Activated CD4-positive, alpha-beta T cell treated with anti-CD3 and anti-CD28 coated beads for 4 hours (primary cell): ENCODE data around the gene HERC4.
"Not testable (repeated sequence)": the region's sequence is repeated elsewhere in the genome, so short reads cannot be mapped to it uniquely, and the experiment has no call there.

ENCODE experiments used
- DNase-seq, 2 donors: peaks; one replicate each; pipeline ENCODE4 v3.0.0-alpha.2; 2020

The HERC4 gene

DNA sequence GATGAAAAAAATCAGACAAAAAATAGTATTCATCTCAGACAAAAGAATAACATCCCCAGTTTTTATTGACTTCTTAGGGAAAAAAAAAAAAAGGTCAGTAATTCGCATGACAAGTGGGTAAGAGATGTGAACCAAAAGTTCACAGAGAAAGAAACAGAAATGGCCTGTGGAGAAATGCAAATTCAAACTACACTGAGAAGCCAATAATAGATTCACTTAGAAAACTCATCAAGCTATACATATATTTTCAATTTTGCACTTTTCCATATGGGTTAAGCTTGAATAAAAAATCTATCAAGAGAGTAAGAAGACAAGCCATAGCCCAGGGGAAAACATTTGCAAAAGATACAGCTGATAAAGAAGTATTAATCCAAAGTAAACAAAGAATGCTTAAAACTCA lies 28.0 kb downstream of the HERC4 start:
- no peak for DNase-seq

DNA sequence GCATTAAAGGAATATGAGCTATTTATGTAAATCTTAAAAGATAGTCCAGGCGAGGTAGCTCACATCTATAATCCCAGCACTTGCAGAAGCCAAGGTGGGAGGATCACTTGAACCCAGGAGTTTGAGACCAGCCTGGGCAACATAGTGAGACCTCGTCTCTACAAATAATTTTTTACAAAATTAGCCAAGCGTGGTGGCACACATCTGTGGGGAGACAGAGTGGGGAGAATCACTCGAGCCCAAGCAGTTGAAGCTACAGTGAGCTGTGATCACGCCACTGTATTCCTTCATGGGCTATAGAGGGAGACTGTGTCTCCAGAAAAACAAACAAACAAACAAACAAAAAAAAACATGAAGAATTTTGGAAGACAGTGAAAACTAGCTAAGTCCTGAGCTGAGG lies 28.4 kb downstream of the HERC4 start:
- DNase-seq: no peak

GRCh38 chr10:68043030-68043429 lies 32.1 kb downstream of the HERC4 start:
- no peak for DNase-seq

DNA sequence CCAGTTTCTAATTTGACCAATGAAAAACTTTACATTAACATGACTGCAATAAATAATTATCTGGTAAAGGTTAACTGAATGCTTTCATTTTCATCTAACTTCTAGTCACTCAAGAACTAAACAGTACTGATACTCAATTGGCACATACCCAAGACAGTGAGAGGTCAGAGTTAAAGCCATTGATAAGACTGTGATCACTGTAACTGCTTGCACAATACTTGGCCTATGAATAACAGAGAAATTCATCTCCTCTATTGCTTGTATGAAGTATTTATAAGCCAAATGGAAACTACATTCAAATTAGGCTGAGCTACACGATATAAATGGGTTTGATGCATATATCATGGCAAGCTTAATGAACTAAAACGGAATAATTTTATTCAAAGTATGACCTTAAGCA lies 43.0 kb downstream of the HERC4 start:
- DNase-seq: no peak

DNA sequence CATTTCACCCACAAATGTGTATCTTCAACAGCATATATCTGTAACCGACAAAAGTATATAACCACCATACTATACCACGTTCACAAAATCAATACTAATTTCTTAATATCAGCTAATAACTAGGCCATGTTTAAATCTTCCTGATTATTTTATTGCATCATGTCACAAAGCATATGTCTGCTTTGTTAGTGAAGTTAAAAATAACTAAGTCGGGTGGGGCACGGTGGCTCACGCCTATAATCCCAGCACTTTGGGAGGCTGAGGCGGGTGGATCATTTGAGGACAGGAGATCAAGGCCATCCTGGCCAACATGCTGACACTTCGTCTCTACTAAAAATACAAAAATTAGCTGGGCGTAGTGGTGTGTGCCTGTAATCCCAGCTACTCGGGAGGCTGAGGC lies 47.7 kb downstream of the HERC4 start:
- DNase-seq: no peak

DNA sequence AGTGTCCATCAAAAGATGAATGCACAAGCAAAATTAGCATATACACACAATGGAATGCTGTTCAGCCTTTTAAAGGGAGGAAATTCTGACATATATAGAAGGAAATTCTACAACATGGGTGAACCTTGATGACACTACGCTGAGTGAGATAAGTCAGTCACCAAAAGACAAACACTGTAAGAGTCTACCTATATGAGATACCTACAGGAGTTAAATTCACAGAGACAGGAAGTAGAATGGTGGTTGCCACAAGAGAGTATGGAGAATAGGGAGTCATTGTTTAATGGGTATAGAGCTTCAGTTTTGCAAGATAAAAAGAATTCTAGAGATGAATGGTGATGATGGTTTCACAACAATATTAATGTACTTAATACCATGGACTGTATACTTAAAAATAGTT lies 51.8 kb downstream of the HERC4 start:
- no peak for DNase-seq

- DNase-seq: not testable (repeated sequence)
Measured at GRCh38 chr10:68022324-68022723, 52.8 kb downstream of the HERC4 start.

- DNase-seq: not testable (repeated sequence)
Measured at GRCh38 chr10:68016519-68016918, 58.6 kb downstream of the HERC4 start.

- DNase-seq: no peak
Measured at GRCh38 chr10:68010426-68010940, 64.6 kb downstream of the HERC4 start.

DNA sequence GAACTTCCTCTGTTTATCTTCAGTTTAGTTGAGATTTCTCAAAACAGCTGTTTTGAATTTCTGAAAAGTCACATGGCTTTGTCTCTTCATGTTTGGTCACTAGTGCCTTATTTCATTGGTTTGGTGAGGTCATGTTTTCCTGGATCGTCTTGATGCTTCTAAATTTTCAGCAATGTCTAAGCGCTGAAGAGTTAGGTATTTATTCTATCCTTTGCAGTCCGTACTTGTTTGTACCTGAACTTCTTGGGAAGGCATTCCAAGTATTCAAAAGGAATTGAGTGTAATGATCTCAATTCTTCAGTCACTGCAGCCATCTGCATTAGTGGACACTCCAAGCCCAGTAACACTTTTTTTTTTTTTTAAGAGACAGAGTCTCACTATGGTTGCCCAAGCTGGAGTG lies 67.7 kb downstream of the HERC4 start:
- DNase-seq: no peak

DNA sequence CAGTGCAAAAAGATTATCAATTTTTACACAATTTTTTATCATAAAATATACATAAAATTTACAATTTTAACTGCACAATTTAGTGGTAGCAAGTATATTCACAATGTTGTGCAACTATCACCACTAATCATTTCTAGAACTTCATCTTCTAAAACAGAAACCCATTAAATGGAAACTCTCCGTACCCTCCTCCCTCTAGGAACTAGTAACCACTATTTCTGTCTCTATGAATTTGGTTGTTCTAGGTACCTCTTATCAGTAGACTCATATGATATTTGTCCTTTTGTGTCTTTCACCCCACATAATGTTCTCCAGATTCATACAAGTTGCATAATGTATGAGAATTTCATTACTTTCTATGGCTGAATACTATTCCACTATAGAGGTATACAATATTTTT lies 73.5 kb downstream of the HERC4 start:
- DNase-seq: no peak

DNA sequence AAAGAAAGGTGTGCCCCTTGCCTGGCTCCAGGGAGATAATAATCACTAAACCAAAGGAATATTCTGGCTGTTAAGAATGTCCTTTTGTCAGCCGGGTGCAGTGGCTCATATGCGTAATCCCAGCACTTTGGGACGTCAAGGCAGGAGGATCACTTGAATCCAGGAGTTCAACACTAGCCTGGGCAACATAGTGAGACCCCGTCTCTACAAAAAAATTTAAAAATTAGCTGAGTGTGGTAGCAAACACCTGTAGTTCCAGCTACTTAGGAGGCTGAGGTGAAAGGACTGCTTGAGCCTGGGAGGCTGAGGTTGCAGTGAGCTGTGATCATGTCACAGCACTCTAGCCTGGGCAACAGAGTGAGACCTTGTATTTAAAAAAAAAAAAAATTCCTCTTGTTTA lies 74.1 kb downstream of the HERC4 start:
- no peak for DNase-seq

DNA sequence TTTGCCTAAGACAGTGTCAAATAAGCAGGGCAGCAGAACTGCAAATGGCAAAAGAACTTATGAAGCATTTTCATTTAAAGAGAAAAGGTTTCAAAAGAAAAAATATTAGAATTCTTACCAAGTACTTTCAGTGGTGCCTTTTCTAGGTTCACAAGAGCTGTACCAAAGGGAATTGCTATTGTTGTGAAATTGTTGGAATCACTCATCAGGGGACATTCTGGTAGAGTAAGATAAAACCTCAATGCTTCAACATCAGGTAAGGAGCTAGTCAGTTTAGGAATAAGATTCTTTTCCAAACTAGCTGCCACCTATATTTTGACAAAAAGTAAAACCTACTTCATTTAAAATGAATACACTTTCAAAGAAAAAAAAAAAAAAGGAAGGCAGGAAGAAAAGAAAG lies 85.0 kb downstream of the HERC4 start:
- no peak for DNase-seq

DNA sequence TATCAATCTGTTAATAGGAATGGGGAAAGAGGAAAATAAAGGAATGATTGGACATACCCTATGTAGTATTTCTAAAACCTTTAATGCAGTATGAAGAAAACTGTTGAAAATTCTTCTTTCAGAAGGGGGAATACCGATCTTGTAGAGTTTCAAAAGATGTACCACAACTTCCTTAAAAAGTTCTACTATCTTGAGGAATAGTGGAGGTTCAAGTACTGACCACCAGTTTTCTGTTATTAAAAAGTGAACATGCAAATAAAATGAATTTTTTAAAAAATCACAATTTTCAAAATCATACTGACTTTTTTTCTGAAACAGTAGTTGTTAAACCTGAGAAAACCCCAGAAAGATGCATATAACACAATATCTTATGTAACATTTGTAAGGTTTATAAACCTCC lies 86.5 kb downstream of the HERC4 start:
- DNase-seq: no peak

DNA sequence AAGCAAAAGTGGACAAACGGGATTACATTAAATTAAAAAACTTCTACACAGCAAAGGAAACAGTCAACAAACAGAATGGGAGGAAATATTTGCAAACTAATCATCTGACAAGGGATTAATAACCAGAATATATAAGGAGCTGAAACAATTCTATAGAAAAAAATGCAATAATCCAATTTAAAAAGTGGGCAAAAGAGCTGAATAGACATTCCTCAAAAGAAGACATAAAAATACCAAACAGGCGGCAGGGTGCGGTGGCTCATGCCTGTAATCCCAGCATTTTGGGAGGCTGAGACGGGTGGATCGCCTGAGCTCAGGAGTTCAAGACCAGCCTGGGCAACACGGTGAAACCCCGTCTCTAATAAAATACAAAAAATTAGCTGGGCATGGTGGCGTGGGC lies 92.5 kb downstream of the HERC4 start:
- DNase-seq: not testable (repeated sequence)

DNA sequence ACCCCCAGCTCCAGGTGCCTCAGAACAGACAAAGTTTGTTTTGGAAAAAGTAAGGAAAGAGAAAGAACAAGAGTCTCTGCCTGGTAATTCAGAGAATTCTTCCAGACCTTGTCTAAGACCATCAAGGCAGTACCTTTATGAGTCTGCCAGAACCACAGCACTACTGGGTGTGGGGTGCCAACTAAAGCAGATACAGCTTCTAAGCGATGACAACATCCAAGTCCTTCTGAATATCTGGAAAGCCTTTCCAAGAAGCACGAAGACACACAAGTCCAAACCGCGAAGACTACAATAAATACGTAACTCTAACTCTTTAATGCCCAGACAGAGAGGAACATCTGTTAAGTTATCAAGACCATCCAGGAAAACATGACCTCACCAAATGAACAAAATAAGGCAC lies 96.3 kb downstream of the HERC4 start:
- no peak for DNase-seq

- DNase-seq: no peak
Measured at GRCh38 chr10:67977251-67977650, 97.8 kb downstream of the HERC4 start.

- no peak for DNase-seq
Measured at GRCh38 chr10:67976292-67977245, 98.5 kb downstream of the HERC4 start.

DNA sequence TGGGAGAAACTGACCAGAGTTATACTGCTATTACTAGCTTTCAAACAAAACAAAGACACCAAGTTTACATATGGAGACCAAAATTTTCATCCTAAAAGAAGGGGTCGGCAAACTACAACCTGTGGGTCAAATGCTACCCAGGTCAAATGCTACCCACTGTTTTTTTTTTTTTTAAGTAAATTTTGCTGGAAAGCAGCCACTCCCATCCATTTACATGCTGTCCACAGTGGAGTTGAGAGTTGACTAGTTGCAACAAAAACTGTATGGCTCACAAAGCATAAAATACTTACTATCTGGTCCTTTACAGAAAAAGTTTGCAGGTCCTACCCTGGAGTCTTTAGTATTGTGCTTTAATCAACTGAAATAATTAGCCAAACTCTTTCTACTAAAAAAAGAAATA lies 99.2 kb downstream of the HERC4 start:
- DNase-seq: no peak

- DNase-seq: no peak
Measured at GRCh38 chr10:67971311-67971710, 103.8 kb downstream of the HERC4 start.

GRCh38 chr10:67969875-67970274 lies 105.2 kb downstream of the HERC4 start:
- DNase-seq: no peak

GRCh38 chr10:67966035-67966434 lies 109.0 kb downstream of the HERC4 start:
- not testable (repeated sequence) for DNase-seq

DNA sequence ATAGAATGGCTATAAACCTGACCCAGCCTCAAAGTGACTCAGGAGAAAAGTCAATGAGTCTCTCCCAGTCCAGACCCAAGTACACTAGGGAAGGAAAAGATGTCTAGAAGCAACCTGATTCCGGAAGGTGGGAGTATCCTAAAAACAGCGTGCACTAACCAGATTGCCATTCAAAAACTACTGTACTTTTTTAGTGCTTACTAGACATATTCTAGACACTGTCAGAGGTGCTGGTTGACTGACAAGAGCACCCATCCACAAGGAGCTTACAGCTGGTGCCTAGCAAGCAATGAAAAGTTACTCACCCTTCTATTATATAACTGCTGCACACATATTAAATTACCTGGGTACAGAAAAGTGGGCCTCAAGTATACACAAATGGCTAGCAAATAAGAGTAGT lies 109.6 kb downstream of the HERC4 start:
- no peak for DNase-seq

GRCh38 chr10:67959839-67960476 lies 115.1 kb downstream of the HERC4 start:
- DNase-seq: no peak
